ENCODE data around the gene SEC14L3.

SEC14L3 gene

DNA sequence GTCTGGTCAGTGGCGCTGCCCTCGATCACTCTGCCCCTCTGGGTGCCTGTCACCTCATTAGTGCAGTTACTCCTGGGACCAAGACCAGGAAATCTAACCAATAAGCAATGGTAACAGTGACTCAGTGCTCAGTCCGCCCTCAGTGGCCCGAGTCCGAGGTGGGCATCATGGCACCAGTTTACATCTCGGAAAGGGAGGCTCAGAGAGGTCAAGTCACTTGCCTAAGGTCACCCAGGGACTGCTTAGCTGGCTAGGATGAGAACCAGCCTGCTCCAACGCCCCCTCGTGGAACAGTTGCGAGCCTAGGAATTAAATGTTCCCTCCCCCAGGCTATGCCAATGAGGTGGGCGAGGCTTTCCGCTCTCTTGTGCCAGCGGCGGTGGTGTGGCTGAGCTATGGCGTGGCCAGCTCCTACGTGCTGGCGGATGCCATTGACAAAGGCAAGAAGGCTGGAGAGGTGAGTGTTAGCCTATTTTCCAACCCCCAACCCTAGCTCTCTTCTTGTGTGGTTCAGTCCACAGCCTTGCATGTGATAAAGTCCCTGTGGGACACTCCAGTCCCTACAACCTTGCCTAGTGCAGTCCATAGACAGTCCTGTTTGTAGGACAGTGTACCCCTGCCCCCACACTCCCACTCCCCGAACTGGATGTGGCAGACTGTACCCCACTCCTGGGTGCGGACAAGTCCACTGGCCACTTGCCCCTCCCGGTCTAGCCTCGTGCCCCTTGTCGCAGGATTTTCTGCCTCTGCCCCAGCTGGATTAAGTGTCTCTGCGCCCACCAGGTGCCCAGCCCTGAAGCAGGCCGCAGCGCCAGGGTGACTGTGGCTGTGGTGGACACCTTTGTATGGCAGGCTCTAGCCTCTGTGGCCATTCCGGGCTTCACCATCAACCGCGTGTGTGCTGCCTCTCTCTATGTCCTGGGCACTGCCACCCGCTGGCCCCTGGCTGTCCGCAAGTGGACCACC lies 45.1 kb downstream of the SEC14L3 start:
- DNase-seq = peak; percentile 93
- H3K27ac Mint-ChIP-seq = peak overlapping the region; percentile 99
- peaks cover 48% of the 10 kb centered on the region for H3K4me1 Mint-ChIP-seq
- ATAC-seq = peak; percentile 40
- H3K27me3 Mint-ChIP-seq = no peaks in the 10 kb centered on the region
- no peaks in the 10 kb centered on the region for H3K9me3 Mint-ChIP-seq
- peak overlapping the region; percentile 95 for H3K4me3 Mint-ChIP-seq
- peaks cover 29% of the 10 kb centered on the region for H3K36me3 Mint-ChIP-seq (ENCODE audit: low read depth)

DNA sequence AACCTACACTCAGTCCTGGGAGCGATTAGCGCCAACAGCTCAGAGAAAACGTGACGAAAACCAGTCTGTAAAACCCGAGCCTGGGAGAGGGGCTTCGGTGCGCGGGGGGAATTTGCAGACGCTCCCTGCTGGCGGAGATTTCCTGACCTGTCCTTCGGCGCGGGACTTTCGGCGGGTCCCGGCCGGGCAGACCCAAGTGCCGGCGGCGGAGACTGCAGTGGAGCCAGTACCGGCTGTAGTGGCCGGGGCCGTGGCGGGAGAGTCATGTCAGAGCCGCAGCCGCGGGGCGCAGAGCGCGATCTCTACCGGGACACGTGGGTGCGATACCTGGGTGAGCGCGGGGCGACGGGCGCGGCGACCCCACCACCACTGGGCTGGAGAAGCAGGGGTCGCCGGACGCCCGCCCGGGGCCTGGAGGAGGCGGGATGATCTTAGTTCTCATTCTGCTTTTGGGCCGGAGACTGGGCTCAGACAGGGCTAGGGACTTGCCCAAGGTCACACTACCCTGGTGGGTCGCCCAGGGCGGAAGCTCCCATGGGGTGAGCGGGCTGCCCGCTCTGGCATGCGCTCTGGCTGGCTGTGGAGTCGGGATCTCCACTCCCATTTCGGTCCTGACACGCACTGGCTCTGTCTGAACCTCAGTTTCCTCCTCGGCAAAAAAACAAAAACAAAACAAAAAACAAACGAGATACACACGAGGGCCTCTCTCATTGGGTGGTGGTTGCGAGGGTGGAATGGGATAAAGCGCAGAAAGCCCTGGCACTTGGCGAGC lies 46.0 kb downstream of the SEC14L3 start, which contains the start of gene MTFP1:
MTFP1 (plus strand) TSS at position 153 of the 772 bp plus-strand sequence; CDS start at position 265, 112 bp downstream.
- peak; percentile 60 for DNase-seq
- H3K4me3 Mint-ChIP-seq = peak within 1 kb of the TSS; percentile 95
- ATAC-seq = no peak
- H3K4me1 Mint-ChIP-seq = peaks cover 56% of the 10 kb centered on the region
- H3K36me3 Mint-ChIP-seq (ENCODE audit: low read depth) = peaks cover 33% of the 10 kb centered on the region
- peak within 1 kb of the TSS; percentile 99 for H3K27ac Mint-ChIP-seq
- no peaks in the 10 kb centered on the region for H3K9me3 Mint-ChIP-seq
- H3K27me3 Mint-ChIP-seq = no peaks in the 10 kb centered on the region

DNA sequence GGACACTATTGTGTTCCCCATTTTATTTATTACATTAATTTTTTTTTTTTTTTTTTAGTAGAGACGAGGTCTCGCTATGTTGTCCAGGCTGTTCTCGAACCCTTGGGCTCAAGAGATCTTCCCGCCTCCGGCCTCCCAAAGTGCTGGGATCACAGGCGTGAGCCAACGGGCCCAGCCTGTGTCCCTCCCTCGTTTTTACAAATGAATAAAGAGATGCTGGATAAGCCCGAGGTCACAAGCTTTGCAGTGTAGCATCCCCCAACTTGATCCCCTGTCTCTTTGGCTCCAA lies 46.5 kb downstream of the SEC14L3 start:
- H3K9me3 Mint-ChIP-seq = no peaks in the 10 kb centered on the region
- peaks cover 36% of the 10 kb centered on the region for H3K36me3 Mint-ChIP-seq (ENCODE audit: low read depth)
- H3K27ac Mint-ChIP-seq = peak overlapping the region; percentile 99
- DNase-seq (no peak), ATAC-seq (no peak)
- peak overlapping the region; percentile 95 for H3K4me3 Mint-ChIP-seq
- H3K4me1 Mint-ChIP-seq = peaks cover 62% of the 10 kb centered on the region
- H3K27me3 Mint-ChIP-seq = no peaks in the 10 kb centered on the region

DNA sequence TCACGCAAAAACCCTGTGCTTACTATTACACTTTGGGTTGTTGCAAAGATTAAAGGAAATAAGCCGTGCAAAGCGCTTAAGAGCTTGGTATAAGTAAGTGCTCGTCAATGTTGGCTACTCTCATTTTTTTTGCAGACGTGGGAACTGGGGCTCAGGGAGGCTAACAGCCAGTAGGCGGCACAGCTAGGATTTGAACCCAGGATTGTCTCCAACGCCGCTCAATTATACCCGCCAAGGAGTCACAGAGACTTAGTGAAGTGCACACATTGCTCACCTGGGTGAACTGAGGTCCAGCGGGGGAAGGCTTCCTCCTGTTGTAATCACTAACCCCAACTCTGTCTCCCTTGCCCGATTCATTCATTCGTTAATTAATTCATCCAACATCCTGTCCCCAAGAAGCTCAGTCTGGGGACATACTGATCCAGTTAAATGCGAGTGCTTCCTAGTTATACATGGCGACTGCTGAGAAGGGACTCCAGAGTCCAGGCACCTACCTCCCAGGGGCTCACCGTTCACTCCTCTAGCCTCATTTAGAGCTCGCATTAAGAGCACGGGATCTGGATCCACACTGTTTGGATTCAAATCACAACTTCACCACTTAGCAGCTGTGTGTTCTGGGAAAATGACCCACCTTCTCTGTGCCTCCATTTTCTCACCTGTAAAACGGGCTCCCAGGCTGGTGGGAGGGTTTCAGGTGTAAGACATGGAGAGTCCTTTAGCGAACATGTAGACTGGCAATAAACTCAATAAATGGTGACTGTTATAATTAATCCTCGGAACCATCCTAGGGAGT lies 47.1 kb downstream of the SEC14L3 start:
- no peak for DNase-seq

DNA sequence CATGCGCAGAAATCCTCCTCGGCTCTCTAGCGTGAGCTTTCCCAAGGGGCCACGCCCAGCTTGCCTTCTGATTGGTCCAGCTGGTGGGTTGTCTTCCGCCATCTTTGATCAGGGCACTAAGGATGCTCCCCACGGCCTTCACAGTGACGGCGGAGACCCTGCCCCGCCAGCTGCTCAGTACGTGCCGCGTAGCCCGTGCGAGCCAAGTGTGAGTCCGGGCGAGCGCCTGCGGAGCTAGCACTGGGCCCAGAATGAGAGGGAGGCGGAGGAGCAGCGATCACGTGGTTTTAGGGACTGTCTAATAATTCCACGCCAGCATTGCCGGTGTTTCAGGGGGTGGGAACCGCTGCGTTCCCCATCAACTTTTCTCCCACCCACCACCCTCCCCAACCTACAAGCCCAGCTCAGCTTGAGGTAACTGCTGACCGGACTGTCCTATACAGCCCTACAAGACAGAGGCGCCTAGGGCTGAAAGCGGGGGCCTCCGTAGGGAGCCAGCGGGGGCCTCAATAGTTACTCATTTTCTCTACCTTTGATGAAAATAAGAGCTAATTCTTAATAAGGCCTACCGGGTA lies 47.8 kb downstream of the SEC14L3 start:
- Mint-ChIP-seq H3K9me3 (no peaks in the 10 kb centered on the region), H3K4me1 (peaks cover 70% of the 10 kb centered on the region), H3K4me3 (peak overlapping the region; percentile 95), H3K27me3 (no peaks in the 10 kb centered on the region), H3K27ac (peak overlapping the region; percentile 99), H3K36me3 (ENCODE audit: low read depth) (peaks cover 39% of the 10 kb centered on the region)
- ATAC-seq = peak; percentile 84
- peak; percentile 97 for DNase-seq

More for the DNA sequence above, 47.1 kb downstream of the SEC14L3 start:
- Mint-ChIP-seq H3K27me3 (no peaks in the 10 kb centered on the region), H3K4me1 (peaks cover 67% of the 10 kb centered on the region), H3K9me3 (no peaks in the 10 kb centered on the region), H3K27ac (peak overlapping the region; percentile 99), H3K4me3 (peak overlapping the region; percentile 95), H3K36me3 (ENCODE audit: low read depth) (peaks cover 38% of the 10 kb centered on the region)
- ATAC-seq = no peak

DNA sequence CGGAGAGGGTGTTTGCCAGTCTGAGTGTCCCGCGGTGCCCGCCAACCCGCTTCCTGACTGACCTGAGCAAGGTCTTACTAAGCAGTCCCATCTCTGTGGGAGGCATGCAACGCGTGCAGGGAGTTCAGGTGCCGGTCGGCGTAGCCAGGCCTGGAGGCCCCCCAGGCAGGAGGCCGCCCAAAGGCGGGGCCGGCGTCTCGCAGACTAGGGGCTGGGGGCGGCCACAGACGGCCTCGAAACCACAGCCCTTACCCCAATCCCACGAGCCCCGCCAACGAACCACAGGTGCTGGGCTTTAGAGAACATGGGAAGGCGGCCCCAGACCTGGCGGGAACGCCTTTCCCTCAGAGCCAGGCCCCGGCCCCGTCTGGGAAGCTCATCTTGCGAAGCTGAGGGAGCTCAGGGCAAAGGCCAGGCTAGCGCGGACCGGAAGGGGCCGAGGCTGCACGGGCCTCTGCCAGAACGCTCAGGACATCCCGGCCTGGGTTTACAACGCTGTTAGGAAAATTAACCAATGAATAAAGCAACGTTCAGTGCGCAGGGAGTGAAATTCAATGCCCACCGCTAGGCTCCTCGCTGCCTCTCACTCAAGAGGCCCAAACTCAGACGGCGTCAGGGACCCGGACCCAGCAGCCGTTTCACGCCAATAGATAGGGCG lies 48.4 kb downstream of the SEC14L3 start:
- Mint-ChIP-seq H3K27ac (peak overlapping the region; percentile 99), H3K4me3 (peak overlapping the region; percentile 95), H3K27me3 (no peaks in the 10 kb centered on the region), H3K4me1 (peaks cover 70% of the 10 kb centered on the region), H3K9me3 (no peaks in the 10 kb centered on the region), H3K36me3 (ENCODE audit: low read depth) (peaks cover 36% of the 10 kb centered on the region)
- DNase-seq = peak; percentile 73
- ATAC-seq = peak; percentile 23

DNA sequence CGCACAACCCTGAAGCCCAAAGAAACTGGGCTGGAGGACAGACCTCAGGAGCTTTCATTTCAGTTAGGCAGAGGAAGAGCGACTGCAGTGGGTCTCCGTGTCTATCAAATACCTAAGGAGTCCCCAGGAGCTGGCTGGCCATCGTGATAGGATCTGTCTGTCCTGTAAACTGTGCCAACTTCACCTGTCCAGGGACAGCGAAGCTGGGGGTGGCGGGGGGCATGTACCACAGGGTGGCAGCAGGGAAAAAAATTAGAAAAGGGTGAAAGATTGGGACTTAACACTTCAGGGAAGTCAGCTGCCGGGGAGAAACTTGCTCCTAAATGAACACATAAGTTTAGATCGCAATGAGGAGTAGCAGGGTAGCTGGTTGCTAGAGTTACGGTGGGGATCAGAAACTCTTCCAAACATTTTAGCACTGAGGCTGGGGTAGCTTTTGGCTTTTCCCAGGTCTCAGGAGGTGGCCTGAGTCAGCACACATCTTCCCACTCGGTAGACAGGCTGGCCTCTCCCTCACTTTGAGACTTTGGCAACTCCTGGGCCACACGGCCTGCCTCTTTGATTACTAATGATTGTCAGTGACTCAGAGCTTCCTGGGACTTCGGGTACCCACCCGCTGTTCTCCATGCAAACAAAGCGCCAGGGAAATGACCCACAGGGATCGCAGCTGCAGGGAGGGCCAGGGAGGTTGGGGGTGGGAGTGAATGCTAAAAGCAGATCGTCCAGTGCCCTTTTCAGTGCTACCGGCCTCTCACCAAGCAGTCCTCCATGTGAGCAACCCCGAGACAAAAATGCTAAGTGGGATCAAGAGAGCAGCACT lies 49.1 kb downstream of the SEC14L3 start:
- H3K36me3 Mint-ChIP-seq (ENCODE audit: low read depth) = peaks cover 34% of the 10 kb centered on the region
- H3K27me3 Mint-ChIP-seq = no peaks in the 10 kb centered on the region

DNA sequence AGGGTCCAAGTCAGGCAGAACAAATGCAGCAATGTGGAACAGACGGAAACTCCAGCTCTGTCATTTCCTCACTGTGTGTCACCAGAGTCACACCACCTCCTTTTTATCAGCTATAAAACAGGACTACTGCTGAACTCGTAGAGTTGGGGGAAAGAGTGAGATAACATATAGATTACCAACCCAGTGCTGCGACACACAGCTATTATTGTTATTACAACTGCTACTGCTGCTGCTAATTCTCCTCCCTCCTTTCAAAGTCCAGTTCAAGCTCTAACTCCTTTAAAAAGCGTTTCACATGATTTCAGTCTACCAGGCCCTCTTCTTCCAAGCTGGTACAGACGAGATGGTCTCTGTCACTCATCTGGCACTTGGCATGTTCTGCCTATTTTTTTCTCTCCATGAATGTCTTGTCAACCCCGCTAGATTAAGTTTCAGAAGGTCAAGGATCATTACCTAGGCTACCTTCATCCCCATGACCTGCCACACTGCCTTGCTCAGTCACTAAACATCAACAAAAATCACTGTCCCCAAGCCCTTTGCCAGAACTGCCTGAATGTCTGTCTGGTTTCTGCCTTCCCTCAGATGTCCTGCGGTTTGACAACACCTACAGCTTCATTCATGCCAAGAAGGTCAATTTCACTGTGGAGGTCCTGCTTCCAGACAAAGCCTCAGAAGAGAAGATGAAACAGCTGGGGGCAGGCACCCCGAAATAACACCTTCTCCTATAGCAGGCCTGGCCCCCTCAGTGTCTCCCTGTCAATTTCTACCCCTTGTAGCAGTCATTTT lies 49.9 kb downstream of the SEC14L3 start:
- peaks cover 33% of the 10 kb centered on the region for H3K36me3 Mint-ChIP-seq (ENCODE audit: low read depth)

More for the DNA sequence above, 49.1 kb downstream of the SEC14L3 start:
- Mint-ChIP-seq H3K4me1 (peaks cover 67% of the 10 kb centered on the region), H3K4me3 (peak overlapping the region; percentile 95), H3K27ac (peak overlapping the region; percentile 99), H3K9me3 (no peaks in the 10 kb centered on the region)
- ATAC-seq = peak; percentile 16
- peak; percentile 56 for DNase-seq

DNA sequence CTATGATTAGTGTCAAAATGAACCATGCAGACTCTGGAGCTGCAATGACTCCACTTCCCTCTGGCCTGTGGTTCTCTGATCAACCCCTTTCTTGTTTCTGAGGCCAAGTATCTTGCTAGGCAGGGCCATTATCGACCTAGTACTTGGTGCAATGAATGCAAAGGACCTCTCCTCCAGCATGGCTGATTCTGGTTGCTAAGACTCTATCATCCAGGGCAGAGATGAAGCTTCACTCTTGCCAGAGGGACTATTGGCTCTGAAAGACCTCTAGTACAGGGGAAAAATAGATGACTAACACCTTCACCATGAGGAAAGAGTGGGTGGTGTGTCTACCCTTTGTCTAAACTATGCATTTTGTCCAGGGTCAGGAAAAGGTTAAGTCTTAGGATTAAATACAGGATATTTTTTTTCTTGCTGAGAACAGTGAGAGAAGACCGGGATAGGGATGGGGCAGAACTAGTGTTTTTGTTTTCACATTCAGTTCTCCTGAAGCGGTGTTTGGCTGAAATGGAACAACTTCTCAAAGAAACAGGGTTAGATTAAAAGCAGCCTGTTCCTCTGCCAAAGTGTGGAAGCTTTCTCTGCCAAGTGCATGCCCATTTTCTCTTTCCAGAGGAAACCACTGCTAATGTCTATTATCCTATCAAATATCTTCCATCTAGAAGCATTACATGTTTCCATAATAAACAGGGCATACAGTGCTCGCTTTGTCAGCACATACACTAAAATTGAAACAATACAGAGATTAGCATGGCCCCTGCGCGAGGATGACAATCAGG lies 51.3 kb downstream of the SEC14L3 start:
- peaks cover 53% of the 10 kb centered on the region for H3K4me1 Mint-ChIP-seq

More for the DNA sequence above, 49.9 kb downstream of the SEC14L3 start:
- peaks cover 61% of the 10 kb centered on the region for H3K4me1 Mint-ChIP-seq
- ATAC-seq (no peak), DNase-seq (no peak)
- no peaks in the 10 kb centered on the region for H3K9me3 Mint-ChIP-seq
- H3K27ac Mint-ChIP-seq = peak overlapping the region; percentile 99
- H3K27me3 Mint-ChIP-seq = no peaks in the 10 kb centered on the region
- H3K4me3 Mint-ChIP-seq = peak overlapping the region; percentile 95

DNA sequence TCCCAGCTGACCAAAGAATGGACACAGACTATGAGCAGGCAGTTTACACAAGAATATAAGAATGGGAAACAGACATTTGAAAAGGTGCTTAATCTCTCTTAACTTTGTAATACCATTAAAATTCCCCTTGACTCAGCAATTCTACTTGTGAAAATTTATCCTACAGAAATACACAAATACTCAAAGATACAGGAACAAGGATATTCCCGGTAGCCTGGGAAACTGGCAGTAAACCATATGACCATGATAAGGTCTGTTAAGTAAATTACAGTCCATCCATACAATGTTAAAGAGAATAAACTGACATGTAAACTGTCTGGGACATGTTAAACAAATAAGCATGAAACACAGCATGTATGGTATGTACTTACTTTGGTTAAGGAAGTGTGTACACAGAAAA lies 55.0 kb downstream of the SEC14L3 start:
- no peak for ATAC-seq
- Mint-ChIP-seq H3K4me3 (no peak overlapping the region), H3K9me3 (no peaks in the 10 kb centered on the region), H3K27ac (no peak overlapping the region), H3K36me3 (ENCODE audit: low read depth) (peaks cover 47% of the 10 kb centered on the region), H3K27me3 (no peaks in the 10 kb centered on the region), H3K4me1 (peaks cover 45% of the 10 kb centered on the region)
- DNase-seq = no peak

More for the DNA sequence above, 51.3 kb downstream of the SEC14L3 start:
- DNase-seq = no peak
- Mint-ChIP-seq H3K36me3 (ENCODE audit: low read depth) (peaks cover 46% of the 10 kb centered on the region), H3K27ac (peak overlapping the region; percentile 99), H3K4me3 (peak overlapping the region; percentile 95), H3K9me3 (no peaks in the 10 kb centered on the region), H3K27me3 (no peaks in the 10 kb centered on the region)
- peak; percentile 29 for ATAC-seq

DNA sequence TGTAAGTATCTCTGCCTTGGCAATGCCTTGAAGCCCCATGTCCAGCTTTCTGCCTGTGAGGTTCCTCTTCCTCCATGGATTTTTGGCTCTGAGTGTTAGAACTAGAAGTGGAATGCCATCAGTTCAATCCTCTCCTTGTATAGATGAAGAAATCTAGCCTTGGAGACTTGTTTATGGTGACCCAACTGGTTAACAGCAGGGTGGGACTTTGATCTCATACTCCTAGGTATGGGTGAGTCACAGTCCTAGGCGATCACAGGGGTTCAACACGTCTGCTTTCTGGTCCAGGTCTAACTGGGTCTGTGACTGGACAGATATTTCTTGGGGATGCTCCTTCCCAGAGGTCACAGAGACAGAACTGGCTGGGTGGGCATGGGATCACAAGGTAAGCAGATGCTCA lies 55.4 kb downstream of the SEC14L3 start:
- DNase-seq (no peak), ATAC-seq (no peak)
- Mint-ChIP-seq H3K36me3 (ENCODE audit: low read depth) (peaks cover 46% of the 10 kb centered on the region), H3K4me1 (peaks cover 40% of the 10 kb centered on the region), H3K27me3 (no peaks in the 10 kb centered on the region), H3K4me3 (no peak overlapping the region), H3K27ac (no peak overlapping the region), H3K9me3 (no peaks in the 10 kb centered on the region)

Data from activated naive CD8-positive, alpha-beta T cell treated with anti-CD3 and anti-CD28 coated beads, Interleukin-2, amount 50 U/mL, for 24 hours (primary cell).